Dermis microvascular lymphatic vessel endothelial cell (primary cell): ENCODE results near the gene PACSIN2. TPM values are rescaled to one million over a fixed set of nuclear protein-coding genes. Genes with fewer than 3 reads are reported as not detected.
"Not testable (repeated sequence)": the region's sequence is repeated elsewhere in the genome, so short reads cannot be mapped to it uniquely, and the experiment has no call there.

Source experiments
- DNase-seq, 2 donors: peaks; one replicate each; pipeline versions ENCODE4 v3.0.0 to v3.0.0-alpha.2; 2010; ENCODE audit warnings: low read depth in 2 of 2
- total RNA-seq: library from RNA; depleted of rRNA; stranded (reverse); fragments of >200 nt; gene quantifications from 2 replicates; pipeline ENCODE4 v1.2.1, GENCODE V29; 2014

PACSIN2 gene, protein sequence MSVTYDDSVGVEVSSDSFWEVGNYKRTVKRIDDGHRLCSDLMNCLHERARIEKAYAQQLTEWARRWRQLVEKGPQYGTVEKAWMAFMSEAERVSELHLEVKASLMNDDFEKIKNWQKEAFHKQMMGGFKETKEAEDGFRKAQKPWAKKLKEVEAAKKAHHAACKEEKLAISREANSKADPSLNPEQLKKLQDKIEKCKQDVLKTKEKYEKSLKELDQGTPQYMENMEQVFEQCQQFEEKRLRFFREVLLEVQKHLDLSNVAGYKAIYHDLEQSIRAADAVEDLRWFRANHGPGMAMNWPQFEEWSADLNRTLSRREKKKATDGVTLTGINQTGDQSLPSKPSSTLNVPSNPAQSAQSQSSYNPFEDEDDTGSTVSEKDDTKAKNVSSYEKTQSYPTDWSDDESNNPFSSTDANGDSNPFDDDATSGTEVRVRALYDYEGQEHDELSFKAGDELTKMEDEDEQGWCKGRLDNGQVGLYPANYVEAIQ
- 68.0 and 85.1 TPM in 2 replicates for total RNA-seq

DNA sequence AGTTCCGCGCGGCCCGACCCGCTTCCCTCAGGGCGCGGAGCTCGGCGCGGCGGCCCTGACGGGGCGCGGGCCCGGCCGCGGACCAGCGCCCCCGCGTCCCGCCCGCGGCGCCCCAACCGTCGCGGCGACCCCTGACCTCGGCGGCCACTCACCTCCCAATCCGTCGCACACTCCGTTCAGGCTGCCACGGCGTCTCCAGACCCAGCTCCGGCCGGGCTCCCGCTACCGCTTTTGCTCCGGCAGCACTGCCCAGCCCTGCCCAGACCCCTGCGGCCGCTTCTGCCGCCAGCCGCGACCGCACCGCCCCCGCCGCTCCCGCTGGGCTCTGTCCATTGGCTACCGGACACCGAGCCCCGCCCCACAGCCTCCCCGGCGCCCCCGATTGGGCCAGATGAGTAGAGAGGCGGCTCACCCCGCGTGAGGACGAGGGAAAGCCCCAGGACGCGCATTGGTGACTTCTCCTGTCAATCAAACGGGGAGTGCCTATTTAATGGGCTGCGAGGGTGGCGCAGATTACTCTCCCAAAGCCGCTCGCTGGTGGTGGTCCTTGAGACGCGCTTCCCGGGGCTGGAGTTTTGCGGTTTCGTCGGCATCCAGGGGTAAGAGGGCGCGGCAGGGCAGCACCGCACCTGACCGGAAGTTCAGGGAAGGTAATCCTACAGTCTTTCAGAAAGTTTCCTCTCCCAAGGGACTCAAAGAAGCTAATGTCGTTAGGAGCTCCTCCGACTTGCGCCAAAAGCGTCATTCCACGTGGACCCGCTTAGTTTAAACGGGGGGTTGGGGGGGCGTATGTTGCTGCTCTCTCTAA is at the start of gene PACSIN2:
Gene PACSIN2 (minus strand): TSS at position 281 of the 808 bp plus-strand sequence. CDS start 103,069 bp downstream, outside the sequence.
- DNase-seq: peak; percentile 94 to 99

DNA sequence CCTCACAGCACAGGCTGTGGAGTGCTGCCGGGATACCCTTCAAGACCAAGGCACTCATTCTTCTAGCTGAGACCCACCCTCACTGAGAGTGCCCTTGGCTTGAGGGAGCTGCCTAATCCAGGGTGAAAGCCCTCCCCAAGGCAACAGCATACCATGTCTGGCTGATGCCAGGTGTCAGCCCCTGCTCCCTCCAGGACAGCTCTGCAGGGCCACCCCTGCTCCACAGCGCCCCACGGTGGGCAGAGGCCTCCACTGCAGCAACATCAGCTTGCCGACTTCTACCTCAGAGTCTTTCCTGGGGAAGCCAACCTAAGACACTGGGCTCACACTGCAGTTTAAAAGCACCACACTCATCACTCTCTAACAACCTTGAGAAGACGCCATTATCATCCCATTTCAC is 45.2 kb upstream of the PACSIN2 start:
- peak in 1 of 2 donors; percentile 39 for DNase-seq

DNA sequence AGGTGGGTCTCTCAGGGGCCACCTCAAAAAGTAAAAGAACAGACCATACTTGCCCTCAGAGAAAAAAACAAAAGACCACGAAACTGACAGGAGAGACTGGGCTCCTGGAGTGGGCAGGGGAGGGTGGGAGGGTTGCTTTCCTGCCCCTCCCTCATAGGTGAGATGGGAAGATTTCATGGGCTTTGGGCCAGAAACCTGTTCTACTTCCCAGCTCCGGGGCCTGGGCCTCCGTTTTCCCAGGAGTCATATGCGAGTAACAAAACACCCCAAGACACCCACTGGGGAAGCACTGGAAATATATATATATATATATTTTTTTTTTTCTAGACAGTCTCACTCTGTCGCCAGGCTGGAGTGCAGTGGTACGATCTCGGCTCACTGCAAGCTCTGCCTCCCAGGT is 42.7 kb upstream of the PACSIN2 start:
- no peak for DNase-seq

DNA sequence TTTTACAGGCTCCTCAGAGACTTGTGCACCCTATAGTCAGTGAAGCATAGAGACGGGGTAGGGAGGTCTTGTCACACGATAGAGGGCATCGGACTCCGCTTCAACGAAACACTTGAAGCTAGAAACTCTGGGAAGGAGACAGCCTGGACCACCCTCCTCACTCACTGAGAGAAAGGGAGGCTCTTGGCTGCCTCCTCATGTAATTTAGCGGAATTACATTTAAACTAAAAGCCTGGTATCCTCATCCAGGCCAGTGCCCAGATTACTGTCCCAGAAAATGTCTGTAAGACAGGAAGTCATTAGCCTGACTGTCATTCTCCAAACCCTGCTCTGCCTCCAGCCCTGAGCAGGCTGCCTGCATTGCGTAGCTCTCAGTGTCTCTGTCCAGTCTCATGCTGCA is 38.2 kb upstream of the PACSIN2 start:
- DNase-seq: no peak

DNA sequence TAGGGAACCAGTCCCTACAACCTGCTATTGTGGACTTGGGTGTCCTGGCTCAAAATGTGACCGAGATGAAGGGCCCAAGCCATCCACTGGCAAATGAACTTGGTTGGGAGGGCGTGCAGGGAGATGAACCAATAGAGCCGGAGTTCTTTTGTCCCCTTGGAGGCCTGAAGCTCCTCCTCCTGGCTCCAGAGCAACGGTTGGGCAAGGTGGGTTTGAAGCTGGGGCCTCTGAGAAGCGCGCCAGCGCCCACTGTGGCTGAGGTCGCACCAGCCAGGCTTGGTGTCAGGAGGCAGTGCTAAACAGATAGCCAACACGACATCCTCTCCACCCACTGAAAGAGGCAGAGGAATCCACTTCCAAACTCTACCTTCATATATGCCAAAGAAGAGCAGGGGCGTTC is 36.0 kb upstream of the PACSIN2 start:
- no peak for DNase-seq

DNA sequence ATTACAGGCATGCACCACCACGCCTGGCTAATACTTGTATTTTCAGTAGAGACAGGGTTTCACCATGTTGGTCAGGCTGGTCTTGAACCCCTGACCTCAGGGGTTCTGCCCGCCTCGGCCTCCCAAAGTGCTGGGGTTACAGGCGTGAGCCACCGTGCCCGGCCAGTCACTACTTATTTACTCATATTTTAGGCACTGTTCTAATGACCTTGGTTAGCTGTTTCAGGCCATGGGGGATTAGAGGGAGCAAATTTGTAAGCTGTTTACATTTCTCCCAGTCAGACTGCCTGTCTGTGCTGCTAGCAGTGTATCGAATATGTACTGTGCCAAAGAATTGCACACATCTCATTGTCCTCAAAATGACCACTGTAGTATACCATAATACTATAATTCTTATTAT is 32.7 kb upstream of the PACSIN2 start:
- no peak for DNase-seq

DNA sequence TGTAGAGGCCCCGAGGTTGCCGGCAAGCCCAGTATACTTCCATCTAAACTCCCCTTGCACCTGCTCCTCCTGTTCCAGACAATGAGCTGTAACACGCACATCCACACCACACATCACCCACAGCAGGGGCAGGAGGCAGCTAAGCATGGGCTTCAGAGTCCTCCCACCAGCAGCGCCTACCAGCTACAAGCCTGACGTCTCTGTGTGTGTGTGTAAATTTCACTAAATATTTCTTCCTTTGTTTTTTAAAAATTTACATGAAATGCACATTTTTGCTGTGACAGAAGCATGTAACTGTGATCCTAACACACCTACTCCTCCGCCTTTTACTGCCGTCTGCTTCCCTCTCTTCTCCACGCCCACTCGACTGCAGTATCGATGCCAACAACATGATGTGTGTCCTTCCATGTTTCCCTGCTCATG is 29.4 kb upstream of the PACSIN2 start:
- DNase-seq: no peak

DNA sequence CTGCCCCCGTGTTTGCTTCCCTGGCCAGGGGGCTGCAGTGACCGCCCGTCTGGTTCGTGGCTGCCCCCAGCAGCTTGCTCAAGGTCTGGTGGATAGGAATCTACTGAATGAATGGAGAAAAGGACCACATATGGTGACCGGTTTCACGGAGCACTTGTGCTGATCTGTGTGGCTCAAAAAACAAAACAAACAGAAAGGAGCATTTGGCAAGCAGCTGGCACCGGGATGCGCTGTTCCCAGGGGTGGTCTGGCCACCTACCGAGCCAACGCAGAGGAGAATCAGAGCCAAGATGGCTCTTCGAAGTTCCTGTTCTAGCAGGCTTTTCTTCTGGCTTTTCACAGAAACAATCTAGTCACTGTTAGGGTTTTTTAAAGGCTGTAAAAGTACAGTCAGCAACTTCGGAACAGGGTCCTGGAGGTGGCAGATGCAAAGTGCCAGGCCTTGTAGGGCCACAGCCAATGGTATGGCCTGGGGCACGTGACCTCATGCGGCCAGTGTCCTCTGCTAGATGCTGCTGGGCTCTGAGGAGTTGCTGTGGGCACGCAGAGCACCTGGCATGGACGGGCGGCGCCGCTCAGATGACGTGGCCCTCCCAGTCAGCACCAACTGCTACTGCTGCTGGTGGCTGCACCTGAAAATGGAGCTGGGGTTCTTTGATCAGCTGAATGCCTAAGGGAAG is 27.3 kb upstream of the PACSIN2 start:
- DNase-seq: no peak

DNA sequence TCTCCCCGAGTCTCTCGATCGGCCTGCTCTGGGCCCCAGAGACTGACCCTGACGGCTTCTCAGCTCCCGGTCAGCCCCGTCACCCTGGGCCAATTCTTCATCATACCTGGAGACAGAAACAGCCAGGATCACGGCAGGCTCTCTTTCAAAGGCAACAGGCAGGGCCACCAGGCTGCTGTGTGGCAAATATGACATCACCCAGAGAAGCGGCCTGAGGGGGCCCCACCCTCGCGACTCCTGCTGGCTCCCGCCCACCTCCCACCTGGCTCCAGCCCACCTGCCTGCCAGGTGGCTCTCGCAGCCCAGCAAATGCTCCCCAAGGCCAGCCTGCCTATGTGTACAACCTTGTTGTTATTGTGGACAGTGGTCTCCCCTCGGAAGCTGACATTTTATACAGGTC is 24.9 kb upstream of the PACSIN2 start:
- DNase-seq: no peak

DNA sequence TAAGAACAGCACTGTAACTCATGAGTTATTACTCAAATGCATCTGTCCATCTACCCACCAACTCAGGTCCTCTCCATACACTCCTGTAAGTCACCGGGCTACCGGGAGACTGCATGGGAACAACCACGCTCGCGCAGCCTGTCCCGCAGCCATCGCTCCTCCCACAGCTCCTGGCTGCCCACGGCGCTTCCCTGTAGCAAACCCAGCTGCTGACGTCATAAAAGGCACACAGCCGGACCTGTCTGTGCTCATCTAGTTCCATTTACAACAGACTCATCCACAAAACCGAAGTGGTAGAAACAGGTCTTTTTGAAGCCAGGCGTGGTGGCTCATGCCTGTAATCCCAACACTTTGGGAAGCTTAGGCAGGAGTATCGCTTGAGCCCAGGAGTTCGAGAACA is 23.4 kb upstream of the PACSIN2 start:
- DNase-seq: no peak

DNA sequence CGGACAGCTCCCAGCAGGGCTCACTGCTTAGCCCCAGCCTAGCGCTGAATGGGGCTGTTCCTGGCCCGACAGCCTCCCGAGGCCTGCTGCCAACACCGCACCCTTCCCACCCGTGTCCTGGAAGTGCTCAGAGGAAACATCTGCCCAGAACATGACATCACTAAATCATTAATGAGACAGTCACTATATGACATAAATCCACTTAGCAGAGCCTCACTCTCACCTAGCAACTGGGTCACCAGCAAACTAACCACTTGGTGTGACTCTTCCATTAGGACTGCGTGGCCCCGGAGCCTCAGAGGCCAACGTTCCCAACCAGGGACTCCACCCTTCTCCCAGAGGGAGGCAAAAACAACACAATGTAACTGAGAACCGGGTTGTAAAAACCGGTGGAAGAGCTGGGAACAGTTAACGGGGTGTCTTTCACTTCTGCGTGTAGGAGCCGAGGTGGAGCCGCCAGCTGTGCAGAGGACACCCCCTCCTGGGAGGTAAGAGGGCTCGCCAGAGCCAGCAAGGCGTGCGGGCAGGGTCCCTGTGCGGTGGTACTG is 21.4 kb upstream of the PACSIN2 start:
- peak; percentile 95 to 97 for DNase-seq

DNA sequence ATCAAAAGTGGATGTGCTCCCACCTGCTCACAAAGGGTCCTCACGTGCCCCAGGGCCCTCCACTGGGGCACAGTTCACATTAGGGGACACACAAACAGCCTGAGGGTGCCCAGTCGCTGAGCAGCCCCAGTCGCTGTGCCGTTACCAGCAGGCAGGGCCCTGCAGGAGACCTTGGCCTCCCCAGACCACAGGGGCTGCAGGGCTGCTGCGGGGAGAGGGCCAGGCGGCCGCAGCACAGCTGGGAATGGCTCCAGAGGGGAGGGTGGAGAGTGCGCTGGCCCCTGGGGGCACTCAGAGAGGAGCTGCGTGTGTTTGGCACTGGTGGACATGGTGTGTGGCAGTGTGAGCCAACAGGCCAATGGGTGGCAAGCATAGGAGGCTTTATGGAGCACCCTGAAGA is 20.3 kb upstream of the PACSIN2 start:
- no peak for DNase-seq

DNA sequence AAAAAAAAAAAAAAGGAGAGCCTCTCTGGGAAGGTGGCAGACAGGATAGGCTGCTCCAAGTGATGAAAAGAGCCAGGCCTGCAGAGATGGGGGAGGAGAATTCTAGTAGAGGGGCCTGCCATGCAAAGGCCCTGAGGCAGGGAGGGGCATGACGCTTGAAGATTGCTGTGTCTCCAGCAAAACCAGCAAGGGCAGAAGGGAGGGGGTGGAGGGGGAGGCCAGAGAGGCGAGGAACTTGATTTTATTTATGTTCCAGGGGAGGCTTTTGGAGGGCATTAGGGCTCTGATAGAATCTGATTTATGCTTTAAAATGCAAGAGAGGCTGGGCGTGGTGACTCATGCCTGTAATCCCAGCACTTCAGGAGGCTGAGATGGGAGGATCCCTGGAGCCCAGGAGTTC is 16.7 kb upstream of the PACSIN2 start:
- no peak for DNase-seq

DNA sequence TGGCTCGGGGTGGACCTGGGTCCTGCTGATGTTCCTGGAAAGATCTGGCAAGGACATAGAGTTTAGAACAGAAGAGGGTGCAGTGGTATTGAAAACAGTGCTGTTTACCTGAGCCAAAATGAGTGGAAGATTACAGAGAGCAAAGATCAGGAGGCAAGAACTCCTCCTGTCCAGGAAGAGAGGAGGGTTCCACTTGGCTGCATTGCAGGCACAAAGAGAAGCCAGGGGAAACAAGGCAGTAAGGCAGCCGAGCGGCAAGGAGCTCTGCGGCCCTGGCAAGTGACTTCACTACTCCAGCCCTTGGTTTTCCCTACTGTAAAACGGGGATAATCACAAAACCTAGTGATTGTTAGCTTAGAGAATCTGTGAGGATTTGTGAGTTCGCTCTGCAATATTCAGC is 3.7 kb upstream of the PACSIN2 start:
- no peak for DNase-seq

DNA sequence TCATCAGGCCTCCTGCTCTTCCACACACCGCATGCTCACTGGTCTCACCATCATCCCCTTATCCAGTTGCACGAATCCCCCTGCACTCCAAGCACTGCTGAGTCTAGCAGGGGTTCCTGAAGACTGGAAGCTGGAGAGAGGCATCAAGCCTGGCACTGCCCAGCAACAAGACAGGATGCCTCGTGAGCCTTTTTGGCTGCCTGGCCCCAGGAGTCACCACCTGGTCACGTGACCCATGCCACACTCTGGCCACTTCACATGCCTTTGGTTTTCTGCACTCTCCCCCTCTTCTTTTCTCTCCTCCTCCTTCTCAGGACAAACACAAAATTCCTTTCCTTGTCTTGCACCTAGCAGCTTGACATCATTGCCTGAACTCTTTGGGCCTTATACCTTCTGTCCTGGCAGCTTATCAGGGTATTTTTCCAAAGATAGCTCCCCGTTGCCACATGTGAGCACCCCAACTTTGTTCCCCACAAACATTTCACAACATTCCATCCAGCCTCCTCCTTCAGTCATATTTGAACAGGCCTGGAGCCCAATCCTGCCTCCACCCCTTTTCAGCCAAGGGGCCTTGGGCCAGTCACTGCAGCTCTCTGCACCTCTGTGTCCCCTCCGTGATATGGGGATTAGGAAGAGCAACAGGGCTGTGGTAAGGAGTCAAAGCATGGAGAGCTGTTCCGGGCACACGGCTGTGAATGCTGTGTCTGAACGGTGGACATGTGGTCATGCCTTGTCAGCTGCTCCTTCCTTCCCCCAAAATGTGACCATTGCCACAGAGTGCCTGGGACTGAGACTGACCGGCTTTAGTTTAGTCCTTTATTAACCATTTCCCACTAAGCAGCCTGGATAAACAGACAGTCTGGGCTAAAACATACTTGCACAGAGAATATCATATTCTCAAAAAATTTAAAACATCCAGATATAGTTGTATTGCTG is 2.8 kb upstream of the PACSIN2 start:
- no peak for DNase-seq

DNA sequence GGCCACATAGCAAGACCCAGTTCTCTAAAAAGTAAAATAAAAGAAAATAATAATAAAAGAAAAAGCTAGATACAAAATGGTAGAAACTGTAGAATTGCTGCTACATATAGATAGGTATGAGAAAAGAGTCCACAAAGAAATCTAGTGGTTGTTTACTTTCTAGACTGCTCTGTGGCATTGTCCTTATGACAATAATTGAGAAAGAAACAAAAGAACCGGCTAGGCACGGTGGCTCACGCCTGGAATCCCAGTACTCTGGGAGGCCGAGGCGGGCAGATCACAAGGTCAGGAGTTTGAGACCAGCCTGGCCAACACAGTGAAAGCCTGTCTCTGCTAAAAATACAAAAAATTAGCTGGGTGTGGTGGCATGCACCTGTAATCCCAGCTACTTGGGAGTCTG is 1.2 kb upstream of the PACSIN2 start:
- not testable (repeated sequence) for DNase-seq

DNA sequence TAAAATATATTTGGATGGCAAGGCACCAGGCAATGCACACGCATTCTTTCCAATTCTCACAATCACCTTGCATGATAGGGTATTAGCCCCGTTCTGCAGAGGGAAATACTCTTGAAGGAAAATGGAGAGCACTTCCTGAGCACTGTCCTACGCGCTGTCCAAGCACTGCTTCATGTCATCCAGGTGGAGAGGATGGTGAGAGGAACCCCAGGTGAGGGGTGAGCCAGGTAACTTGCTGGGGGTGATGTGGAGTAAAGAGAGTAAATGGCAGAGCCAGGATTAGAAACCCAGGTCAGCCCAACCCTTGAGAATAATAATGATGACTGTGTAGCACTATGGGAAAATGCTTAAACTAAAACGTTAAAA is 711 bp upstream of the PACSIN2 start:
- no peak for DNase-seq

DNA sequence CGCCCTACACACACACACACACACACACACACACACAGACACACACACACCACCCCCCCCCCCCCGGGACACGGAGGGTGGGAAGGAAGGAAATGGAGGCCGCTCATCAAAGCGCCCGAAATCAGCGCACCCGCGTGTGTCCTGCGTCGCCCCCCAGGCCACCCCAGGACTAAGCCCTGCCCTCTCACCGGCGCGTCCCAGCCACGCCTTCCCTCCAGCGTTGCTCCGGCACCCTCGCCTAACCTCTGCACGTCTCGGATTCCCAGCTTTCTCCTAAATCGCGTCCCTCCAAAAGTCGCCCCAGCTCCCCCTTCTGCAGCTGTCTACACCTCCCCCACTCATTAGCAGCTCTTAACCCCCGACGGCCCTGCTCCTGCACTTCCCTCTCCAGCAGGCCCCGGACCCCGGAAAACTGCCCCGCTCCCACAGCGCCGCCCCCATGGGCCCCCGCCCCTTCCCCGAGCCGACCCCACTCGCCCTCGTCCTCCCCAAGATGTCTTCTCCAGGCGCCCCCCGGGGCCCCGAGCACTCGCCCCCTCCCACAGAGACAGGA is 557 bp downstream of the PACSIN2 start:
- DNase-seq: peak in 1 of 2 donors; percentile 61

DNA sequence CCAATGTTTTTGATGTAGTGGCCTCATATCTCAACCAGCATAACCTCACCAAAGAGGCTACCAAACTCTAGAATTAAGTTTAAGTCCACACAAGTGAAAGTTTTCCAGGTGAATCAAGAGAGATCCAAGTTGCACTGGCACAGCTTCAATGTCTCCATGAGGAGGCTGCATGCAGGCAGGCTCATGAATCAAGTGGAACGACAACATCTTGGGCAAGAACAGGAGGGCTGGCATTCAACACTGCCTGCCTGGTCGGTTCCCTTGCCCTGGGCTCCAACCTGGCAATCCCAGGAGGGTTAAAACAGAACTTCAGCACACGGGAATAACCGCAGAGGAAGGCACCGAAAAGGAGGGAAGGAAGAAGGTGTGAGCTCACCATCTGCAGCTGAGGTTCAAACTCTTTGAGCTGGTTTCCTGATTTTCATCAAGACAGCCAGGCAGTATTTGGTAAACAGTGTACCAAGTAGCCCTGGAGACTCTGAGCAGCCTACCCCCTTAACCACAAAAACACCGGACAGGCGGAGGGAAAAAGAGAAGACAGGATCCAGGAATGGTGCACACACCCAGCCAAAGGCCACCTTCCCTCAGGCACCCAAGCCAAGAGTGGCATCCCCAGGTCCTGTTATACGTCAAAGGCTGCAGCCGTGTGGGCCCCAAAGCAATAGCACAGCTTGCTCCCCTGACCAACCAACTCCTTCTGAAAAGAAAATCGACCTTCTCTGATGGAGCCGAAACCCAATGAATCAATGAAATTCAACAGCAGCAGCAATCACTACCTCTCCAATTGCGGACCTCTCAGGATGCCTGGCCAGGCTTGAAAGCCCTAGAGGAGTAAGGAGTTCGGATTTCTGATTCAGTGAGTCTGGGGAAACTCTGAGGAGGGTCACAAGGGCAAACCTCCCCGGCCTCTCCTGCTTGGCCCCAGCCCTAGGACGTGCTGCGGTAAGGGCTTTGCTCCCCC is 1.3 kb downstream of the PACSIN2 start:
- DNase-seq: peak in 1 of 2 donors; percentile 83
